Measurements from ENCODE around the gene EMILIN2.

Gene EMILIN2

GRCh38 chr18:2878656-2879330, 32.0 kb downstream of the EMILIN2 start:
- no peak for TF ChIP-seq POLR2A (IDR thresholded peaks at IDR 0.05; ENCODE audit: low read length)
- no peak for TF ChIP-seq GATA1 (IDR thresholded peaks at IDR 0.05; ENCODE audit: low read depth, low read length)
- no peak for DNase-seq

- TF ChIP-seq POLR2A (IDR thresholded peaks at IDR 0.05; ENCODE audit: low read length) (no peak), GATA1 (IDR thresholded peaks at IDR 0.05; ENCODE audit: low read depth, low read length) (no peak)
- DNase-seq: no peak
Measured at GRCh38 chr18:2879889-2880288, 33.1 kb downstream of the EMILIN2 start.

GRCh38 chr18:2880473-2880872, 33.7 kb downstream of the EMILIN2 start:
- TF ChIP-seq GATA1 (IDR thresholded peaks at IDR 0.05; ENCODE audit: low read depth, low read length) (no peak), POLR2A (IDR thresholded peaks at IDR 0.05; ENCODE audit: low read length) (no peak)
- no peak for DNase-seq

- DNase-seq: no peak
- TF ChIP-seq POLR2A (IDR thresholded peaks at IDR 0.05; ENCODE audit: low read length): no peak
- TF ChIP-seq GATA1 (IDR thresholded peaks at IDR 0.05; ENCODE audit: low read depth, low read length): no peak
Measured at GRCh38 chr18:2881088-2881839, 34.5 kb downstream of the EMILIN2 start.

- no peak for DNase-seq
- TF ChIP-seq POLR2A (IDR thresholded peaks at IDR 0.05; ENCODE audit: low read length) (no peak), GATA1 (IDR thresholded peaks at IDR 0.05; ENCODE audit: low read depth, low read length) (no peak)
Measured at GRCh38 chr18:2881840-2882195, 35.0 kb downstream of the EMILIN2 start.

- no peak for DNase-seq
- TF ChIP-seq POLR2A (IDR thresholded peaks at IDR 0.05; ENCODE audit: low read length) (no peak), GATA1 (IDR thresholded peaks at IDR 0.05; ENCODE audit: low read depth, low read length) (no peak)
Measured at GRCh38 chr18:2882201-2882600, 35.4 kb downstream of the EMILIN2 start.

GRCh38 chr18:2883076-2883735, 36.4 kb downstream of the EMILIN2 start:
- DNase-seq: no peak
- no peak for TF ChIP-seq GATA1 (IDR thresholded peaks at IDR 0.05; ENCODE audit: low read depth, low read length)
- no peak for TF ChIP-seq POLR2A (IDR thresholded peaks at IDR 0.05; ENCODE audit: low read length)

- DNase-seq: no peak
- TF ChIP-seq GATA1 (IDR thresholded peaks at IDR 0.05; ENCODE audit: low read depth, low read length): no peak
- TF ChIP-seq POLR2A (IDR thresholded peaks at IDR 0.05; ENCODE audit: low read length): no peak
Measured at GRCh38 chr18:2884706-2885285, 38.0 kb downstream of the EMILIN2 start.

GRCh38 chr18:2887470-2887869, 40.7 kb downstream of the EMILIN2 start:
- no peak for DNase-seq

GRCh38 chr18:2889761-2890192, 43.0 kb downstream of the EMILIN2 start:
- TF ChIP-seq POLR2A (IDR thresholded peaks at IDR 0.05; ENCODE audit: low read length) (no peak), GATA1 (IDR thresholded peaks at IDR 0.05; ENCODE audit: low read depth, low read length) (no peak)
- DNase-seq: peak; percentile 87 to 94

More at GRCh38 chr18:2887470-2887869, 40.7 kb downstream of the EMILIN2 start:
- TF ChIP-seq POLR2A (IDR thresholded peaks at IDR 0.05; ENCODE audit: low read length): no peak
- TF ChIP-seq GATA1 (IDR thresholded peaks at IDR 0.05; ENCODE audit: low read depth, low read length): no peak

GRCh38 chr18:2890606-2891005, 43.8 kb downstream of the EMILIN2 start:
- DNase-seq: peak in 1 of 2 experiments; percentile 48
- TF ChIP-seq GATA1 (IDR thresholded peaks at IDR 0.05; ENCODE audit: low read depth, low read length) (no peak), POLR2A (IDR thresholded peaks at IDR 0.05; ENCODE audit: low read length) (no peak)

- TF ChIP-seq GATA1 (IDR thresholded peaks at IDR 0.05; ENCODE audit: low read depth, low read length): no peak
- no peak for TF ChIP-seq POLR2A (IDR thresholded peaks at IDR 0.05; ENCODE audit: low read length)
- DNase-seq: no peak
Measured at GRCh38 chr18:2891526-2892431, 45.0 kb downstream of the EMILIN2 start.

GRCh38 chr18:2893056-2893455, 46.2 kb downstream of the EMILIN2 start:
- no peak for DNase-seq
- TF ChIP-seq GATA1 (IDR thresholded peaks at IDR 0.05; ENCODE audit: low read depth, low read length): no peak
- TF ChIP-seq POLR2A (IDR thresholded peaks at IDR 0.05; ENCODE audit: low read length): no peak
